ENCODE results near the gene IMMP2L.
"Not testable (repeated sequence)": the region's sequence is repeated elsewhere in the genome, so short reads cannot be mapped to it uniquely, and the experiment has no call there.

The IMMP2L gene

GRCh38 chr7:110664803-110665202 is 897.5 kb downstream of the IMMP2L start:
- FAIRE-seq = no peak

DNA sequence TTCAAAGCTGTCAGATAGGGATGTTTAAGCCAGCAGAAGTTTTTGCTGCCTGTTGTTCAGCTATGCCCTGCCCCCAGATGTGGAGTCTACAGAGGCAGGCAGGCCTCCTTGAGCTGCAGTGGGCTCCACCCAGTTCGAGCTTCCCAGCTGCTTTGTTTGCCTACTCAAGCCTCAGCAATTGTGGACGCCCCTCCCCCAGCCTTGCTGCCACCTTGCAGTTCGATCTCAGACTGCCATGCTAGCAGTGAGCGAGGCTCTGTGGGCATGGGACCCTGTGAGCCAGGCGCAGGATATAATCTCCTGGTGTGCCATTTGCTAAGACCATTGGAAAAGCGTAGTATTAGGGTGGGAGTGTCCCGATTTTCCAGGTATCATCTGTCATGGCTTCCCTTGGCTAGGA is 901.7 kb downstream of the IMMP2L start:
- FAIRE-seq = not testable (repeated sequence)

DNA sequence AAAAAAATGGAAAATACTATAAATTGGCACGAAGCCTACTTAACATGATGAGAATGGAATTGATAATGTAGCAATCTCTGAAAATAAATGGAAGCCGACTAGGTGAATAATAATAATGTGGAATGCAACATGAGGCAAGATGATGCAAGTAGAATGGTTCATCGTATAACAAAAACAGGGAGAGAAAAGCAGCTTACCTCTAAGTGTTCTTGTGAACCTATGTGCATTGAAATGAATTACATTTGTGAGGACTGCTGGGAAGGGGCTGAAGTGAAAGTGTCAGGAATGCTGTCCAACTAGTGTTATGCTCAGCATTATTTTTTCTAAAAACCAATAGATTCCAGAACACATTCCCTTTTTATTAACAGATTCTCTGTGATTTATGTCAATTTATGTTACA is 912.0 kb downstream of the IMMP2L start:
- no peak for FAIRE-seq

- no peak for FAIRE-seq
These were observed 915.0 kb downstream of the IMMP2L start for GRCh38 chr7:110647266-110647665.

DNA sequence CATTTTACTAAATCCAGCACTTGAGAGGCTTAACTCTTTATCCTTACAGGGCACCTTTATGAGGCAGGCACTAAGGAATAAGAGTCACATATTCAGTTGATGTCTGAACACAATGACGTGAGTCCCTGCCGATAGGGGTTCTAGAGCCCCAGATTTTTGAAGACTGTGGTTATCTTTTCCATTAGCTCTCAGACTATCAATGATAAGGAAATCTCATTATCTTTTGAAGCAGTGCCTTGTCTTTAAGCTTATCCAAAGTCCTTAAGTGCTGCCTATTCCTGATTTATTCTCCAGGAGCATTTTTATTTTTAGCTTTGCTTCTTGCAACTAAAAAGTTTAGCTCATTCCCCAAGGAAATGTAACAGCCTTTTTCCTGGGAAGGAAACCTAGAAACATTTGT is 915.5 kb downstream of the IMMP2L start:
- no peak for FAIRE-seq

DNA sequence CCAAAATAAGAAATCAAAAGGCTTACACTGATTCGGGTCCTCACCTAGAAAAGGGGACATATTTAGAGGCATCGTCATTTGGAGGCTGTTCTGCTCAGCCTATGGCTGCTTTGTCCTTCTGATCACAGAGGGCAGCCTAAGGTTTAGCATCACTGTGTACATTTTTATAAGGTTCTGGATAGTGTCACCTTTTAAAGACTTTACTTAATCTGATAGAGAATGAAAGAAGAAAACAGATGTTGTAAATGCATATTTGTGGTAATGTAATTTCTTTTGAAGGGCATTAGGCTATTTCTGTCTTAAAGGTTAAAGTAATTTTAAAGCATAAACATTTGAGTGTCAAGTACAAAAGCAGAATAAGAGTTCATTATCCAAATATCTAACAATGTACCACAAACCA is 916.7 kb downstream of the IMMP2L start:
- FAIRE-seq = no peak

DNA sequence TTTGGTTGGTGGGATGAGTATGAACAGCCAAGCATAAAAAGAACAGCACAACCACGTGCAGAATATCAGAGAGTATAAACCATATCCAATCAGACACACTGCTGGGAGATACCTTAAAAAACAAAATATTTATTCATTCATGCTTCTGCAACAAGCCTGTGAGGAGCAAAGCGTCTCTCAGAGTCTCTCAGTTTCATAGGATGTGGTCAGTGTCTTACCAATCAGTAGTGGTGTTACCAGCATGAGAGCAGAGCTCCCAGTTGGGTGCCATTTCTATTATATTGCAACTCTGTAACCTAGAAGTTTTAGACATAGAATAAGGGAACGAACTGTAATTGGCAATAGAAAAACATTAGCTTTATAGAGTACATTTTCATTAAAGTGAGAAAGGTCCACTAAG is 917.2 kb downstream of the IMMP2L start:
- no peak for FAIRE-seq

DNA sequence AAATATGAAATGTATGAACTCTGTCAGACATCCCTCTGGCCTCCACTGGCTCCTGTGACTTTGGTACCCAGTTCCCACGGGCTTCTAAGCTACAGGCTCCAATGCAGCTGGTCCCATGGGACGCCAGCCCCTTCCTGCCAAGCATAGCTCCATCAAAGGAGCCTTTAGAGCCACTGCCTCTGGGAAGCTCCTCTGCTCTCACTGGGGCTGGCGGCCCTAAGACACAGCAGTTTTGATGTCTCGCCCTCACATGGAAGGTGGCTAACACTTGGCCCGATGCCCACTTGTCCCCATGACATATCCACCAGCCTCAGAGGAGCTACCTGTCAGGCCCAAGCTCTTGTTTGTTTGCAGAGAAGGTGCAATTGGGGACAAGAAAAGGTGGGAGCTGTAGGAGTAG is 925.0 kb downstream of the IMMP2L start:
- no peak for FAIRE-seq

GRCh38 chr7:110633313-110633712 is 929.0 kb downstream of the IMMP2L start:
- FAIRE-seq = no peak

DNA sequence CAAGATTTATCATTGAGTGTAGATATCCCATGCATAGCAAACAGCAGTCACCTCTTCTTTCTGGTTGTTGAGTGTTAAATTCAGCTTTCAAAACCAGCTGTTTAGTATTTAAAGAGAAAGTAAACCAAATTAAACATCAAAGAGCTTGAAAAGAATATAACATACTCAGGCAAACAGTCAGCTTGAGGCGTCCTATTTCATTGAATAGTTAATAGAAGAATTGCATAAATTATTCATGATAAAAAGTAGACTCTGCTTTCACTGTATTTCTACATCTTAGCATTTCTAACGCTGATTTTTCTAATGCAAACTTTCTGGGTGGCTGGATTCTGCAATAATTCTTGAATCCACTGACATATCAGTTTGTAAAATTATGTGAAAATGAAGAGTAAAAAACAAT is 935.9 kb downstream of the IMMP2L start:
- no peak for FAIRE-seq

- FAIRE-seq = no peak
These were observed 937.0 kb downstream of the IMMP2L start for GRCh38 chr7:110625294-110625693.

DNA sequence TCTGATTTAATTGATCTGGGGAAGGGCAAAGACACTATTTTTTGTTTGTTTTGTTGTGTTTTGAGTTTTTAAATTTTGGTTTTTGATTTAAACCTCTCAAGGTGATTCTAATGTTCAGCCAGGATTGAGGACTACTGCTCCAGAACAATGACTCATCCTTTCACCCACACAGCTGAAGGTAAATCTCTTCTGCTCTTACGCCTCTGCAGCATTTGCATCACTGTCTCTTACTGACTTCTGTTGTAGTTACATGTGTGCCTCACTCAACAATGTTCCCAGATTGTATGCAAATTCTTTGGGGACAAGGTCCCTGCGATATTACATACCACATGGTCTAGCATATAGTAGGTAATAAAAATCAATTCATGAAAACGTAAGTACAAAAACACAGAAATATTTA is 938.9 kb downstream of the IMMP2L start:
- FAIRE-seq = no peak

DNA sequence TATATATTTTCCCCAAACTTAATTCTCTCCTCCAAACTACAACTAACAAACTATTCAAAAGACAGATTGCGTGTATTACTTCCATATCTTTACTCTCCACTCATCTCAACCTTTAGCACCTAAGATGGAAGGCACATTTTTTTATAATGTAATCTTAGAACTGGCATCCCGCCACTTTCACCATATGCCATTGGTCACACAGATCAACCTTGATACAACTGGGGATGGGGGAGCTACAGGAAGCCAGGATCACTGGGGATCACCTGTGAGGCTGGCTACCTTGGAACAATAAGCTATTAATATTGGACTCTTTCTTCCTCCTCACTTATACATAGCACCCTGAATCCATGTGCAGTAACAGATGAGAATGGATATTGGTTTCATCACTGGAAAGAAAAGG is 941.0 kb downstream of the IMMP2L start:
- no peak for FAIRE-seq

DNA sequence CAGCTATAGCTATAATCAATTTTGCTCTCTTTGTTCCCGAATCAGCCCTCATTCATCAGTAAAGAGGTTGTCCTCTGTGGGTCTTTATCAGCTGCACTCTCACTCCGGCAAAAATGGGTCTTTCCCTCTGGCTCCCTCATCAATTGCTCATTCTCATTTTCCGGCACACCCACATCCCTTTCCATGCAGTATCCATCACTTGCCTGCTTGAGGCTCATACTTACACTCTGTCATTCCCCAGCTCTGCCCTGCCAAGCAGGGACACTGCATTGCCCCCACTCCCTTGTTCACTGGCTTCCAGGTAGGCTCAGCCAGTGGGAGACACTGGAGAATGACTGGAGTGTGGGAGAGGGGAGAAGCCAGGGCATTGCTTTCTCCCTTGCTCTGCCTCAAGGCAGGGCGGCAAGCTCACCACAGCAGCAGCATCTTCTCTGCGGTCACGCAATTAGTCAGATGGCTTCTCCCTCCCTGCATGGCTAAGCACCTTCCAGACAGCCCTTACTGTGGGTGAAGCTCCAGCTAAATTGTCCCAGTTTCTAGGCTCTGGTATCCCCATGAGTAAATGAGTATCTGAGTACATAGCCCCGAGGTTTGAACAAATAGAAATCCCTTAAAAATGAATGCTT is 942.1 kb downstream of the IMMP2L start:
- FAIRE-seq = no peak

Measured in G401.6 (cell line).